ENCODE results near the gene FRMPD1. TPM values are rescaled to one million over a fixed set of nuclear protein-coding genes. Genes with fewer than 3 reads are reported as not detected.

Gene FRMPD1
- total RNA-seq, 1 donor from 2014 or later: 38.1 TPM

GRCh38 chr9:37617832-37618231 lies 32.9 kb upstream of the FRMPD1 start:
- Mint-ChIP-seq H3K36me3 (ENCODE audit: unreplicated experiment) (no peaks in the 10 kb centered on the region), H3K9me3 (ENCODE audit: unreplicated experiment) (peaks cover 4% of the 10 kb centered on the region), H3K27ac (ENCODE audit: unreplicated experiment) (no peak overlapping the region), H3K27me3 (ENCODE audit: unreplicated experiment) (peaks cover 4% of the 10 kb centered on the region), H3K4me1 (ENCODE audit: low read depth, unreplicated experiment) (peaks cover 18% of the 10 kb centered on the region), H3K4me3 (ENCODE audit: unreplicated experiment) (no peak overlapping the region)
- DNase-seq: no peak
- no peak for TF ChIP-seq CTCF (IDR thresholded peaks at IDR 0.05; ENCODE audit: partially characterized antibody, unreplicated experiment)

GRCh38 chr9:37618817-37619216 lies 31.9 kb upstream of the FRMPD1 start:
- no peak overlapping the region for H3K4me3 Mint-ChIP-seq (ENCODE audit: unreplicated experiment)
- H3K27me3 Mint-ChIP-seq (ENCODE audit: unreplicated experiment): peaks cover 6% of the 10 kb centered on the region
- H3K27ac Mint-ChIP-seq (ENCODE audit: unreplicated experiment): peak overlapping the region; percentile 5
- H3K4me1 Mint-ChIP-seq (ENCODE audit: low read depth, unreplicated experiment): peaks cover 27% of the 10 kb centered on the region
- H3K9me3 Mint-ChIP-seq (ENCODE audit: unreplicated experiment): peaks cover 4% of the 10 kb centered on the region
- TF ChIP-seq CTCF (IDR thresholded peaks at IDR 0.05; ENCODE audit: partially characterized antibody, unreplicated experiment): no peak
- no peak for DNase-seq
- no peaks in the 10 kb centered on the region for H3K36me3 Mint-ChIP-seq (ENCODE audit: unreplicated experiment)

- Mint-ChIP-seq H3K4me1 (ENCODE audit: low read depth, unreplicated experiment) (peaks cover 31% of the 10 kb centered on the region), H3K27me3 (ENCODE audit: unreplicated experiment) (peaks cover 6% of the 10 kb centered on the region), H3K9me3 (ENCODE audit: unreplicated experiment) (peaks cover 1% of the 10 kb centered on the region), H3K4me3 (ENCODE audit: unreplicated experiment) (no peak overlapping the region), H3K36me3 (ENCODE audit: unreplicated experiment) (no peaks in the 10 kb centered on the region), H3K27ac (ENCODE audit: unreplicated experiment) (no peak overlapping the region)
- no peak for DNase-seq
- TF ChIP-seq CTCF (IDR thresholded peaks at IDR 0.05; ENCODE audit: partially characterized antibody, unreplicated experiment): no peak
Observed at GRCh38 chr9:37619806-37620205, 30.9 kb upstream of the FRMPD1 start.

- no peak for TF ChIP-seq CTCF (IDR thresholded peaks at IDR 0.05; ENCODE audit: partially characterized antibody, unreplicated experiment)
Observed at GRCh38 chr9:37620396-37620795, 30.4 kb upstream of the FRMPD1 start.

GRCh38 chr9:37621273-37622121 lies 29.3 kb upstream of the FRMPD1 start:
- peak overlapping the region; percentile 53 for H3K27ac Mint-ChIP-seq (ENCODE audit: unreplicated experiment)
- TF ChIP-seq CTCF (IDR thresholded peaks at IDR 0.05; ENCODE audit: partially characterized antibody, unreplicated experiment): no peak
- H3K4me1 Mint-ChIP-seq (ENCODE audit: low read depth, unreplicated experiment): peaks cover 31% of the 10 kb centered on the region
- H3K9me3 Mint-ChIP-seq (ENCODE audit: unreplicated experiment): peaks cover 1% of the 10 kb centered on the region
- peak; percentile 37 for DNase-seq
- H3K36me3 Mint-ChIP-seq (ENCODE audit: unreplicated experiment): no peaks in the 10 kb centered on the region
- no peak overlapping the region for H3K4me3 Mint-ChIP-seq (ENCODE audit: unreplicated experiment)
- peaks cover 6% of the 10 kb centered on the region for H3K27me3 Mint-ChIP-seq (ENCODE audit: unreplicated experiment)

More at GRCh38 chr9:37620396-37620795, 30.4 kb upstream of the FRMPD1 start:
- no peak for DNase-seq
- Mint-ChIP-seq H3K27ac (ENCODE audit: unreplicated experiment) (no peak overlapping the region), H3K4me1 (ENCODE audit: low read depth, unreplicated experiment) (peaks cover 31% of the 10 kb centered on the region), H3K9me3 (ENCODE audit: unreplicated experiment) (peaks cover 1% of the 10 kb centered on the region), H3K4me3 (ENCODE audit: unreplicated experiment) (no peak overlapping the region), H3K27me3 (ENCODE audit: unreplicated experiment) (peaks cover 6% of the 10 kb centered on the region), H3K36me3 (ENCODE audit: unreplicated experiment) (no peaks in the 10 kb centered on the region)

Data from glutamatergic neuron (in vitro differentiated cells).